GM19463 (cell line): ENCODE measurements around the gene EMC8.
"Not testable (repeated sequence)": the region's sequence is repeated elsewhere in the genome, so short reads cannot be mapped to it uniquely, and the experiment has no call there.

Experiments
- ATAC-seq: cut with Tn5 transposase; IDR thresholded peaks from one replicate; pipeline ENCODE4 v1.9.1; 2021; ENCODE audit warnings: mild to moderate bottlenecking, moderate library complexity; ENCODE audit not compliant: unreplicated experiment

The EMC8 gene

DNA sequence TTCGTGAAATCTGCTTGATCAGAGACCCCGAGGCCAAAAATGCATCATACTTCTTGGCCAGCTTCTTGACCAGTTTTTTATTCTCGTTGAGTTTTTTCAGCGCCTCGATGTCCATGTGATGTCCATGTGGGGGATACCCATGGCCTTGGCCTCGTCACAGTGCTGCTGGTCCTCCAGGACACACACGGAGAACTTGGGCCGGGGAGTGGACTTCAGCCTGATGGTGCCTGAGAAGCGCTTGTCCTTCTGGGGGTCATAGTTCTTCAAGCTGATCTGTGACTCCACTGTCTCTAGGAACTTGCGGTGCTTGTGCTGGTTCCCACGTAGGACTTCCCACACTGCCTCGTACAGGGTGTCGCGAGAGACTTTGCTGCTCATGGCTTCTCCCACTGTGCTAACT lies 16.8 kb upstream of the EMC8 start:
- no peak for ATAC-seq

DNA sequence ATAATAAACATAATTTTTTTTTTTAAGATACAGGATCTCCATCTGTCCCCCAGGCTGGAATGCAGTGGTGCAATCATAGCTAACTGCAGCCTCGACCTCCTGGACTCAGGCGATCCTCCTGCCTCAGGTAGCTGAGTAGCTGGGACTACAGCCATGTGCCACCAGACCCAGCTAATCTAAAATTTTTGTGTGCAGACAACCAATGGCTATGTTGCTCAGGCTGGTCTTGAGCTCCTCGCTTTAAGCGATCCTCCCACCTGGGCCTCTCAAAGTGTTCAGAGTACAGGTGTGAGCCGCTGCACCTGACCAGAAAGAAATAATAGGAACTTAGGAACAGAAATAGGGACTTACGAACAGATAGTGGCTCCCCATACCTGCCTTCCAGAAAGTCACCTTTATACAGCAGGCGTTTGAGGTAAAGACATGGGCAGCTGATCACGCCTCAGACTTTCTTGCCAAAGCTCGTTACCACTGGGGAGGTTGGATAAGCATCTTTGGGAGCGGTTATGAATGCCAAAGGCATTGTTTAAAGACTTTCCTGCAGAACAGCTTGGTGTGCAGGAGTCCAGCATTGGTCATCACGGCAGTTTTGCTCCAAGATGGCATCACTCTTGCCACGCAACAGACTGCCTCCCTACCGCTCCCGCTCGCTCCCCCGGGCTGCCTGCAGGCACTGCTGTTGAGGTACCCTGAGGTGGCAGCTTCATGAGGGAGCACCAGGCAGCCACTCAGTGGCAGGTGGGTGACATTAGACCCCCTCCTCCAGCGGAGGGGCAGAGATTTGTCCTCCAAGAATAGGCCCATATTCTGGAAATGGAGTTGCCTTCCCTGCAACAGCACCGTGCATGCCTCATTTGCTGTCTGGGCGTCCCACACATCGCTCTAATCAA lies 13.7 kb upstream of the EMC8 start:
- ATAC-seq = no peak

DNA sequence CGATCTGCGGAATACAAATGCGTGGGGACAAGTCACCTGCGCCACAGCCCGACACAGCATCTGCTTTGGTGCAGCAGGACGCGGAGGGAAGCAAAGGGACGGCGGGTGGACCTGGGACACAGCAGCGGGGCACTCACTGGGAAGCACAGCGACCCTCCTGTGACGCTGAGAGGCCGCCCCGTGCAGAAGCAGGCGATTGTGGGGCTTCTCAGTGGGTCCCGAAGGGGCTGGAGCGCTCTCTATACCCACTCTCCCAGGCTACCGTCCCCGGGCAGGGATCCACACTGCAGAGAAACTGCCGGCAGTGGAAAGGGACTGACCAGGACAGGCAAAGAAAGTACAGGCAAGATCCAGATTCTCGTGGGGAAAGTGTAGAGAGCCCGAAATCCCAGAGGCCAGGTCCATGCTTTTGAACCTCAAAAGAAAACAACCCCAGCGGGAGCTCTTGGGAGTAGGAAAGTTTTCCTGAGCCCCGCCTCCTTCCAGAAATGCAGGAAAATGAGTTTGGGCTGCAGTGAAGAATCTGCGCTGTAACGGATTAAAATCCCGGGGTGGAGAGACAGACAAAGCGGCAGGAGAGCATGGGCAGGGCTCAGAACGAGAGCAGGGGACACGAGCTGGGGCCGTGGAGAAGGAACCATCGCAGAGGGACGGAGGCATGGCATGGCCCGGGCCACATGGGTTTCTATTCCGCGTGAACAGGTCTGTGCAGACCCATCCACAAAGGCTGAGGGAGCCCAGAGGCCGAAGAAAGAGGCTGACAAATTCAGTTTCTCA lies 12.9 kb upstream of the EMC8 start:
- no peak for ATAC-seq

DNA sequence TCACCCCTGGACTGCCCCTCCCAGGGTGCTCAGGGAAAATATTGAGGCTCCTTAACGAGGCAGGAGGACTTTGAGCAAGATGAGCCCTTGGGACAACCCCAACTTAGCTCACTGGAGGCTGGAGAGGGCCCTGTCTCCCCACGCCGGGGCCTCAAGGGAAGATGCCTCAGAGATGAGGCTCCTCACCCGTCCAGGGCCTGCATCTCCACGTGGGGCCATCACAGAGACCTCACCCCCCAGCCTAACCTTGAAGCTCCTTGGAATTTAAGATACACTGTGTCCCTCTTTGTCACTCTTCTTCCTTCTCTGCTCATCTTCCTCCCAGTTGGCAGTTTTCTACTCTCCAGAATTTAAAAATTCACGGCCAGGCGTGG lies 11.4 kb upstream of the EMC8 start:
- no peak for ATAC-seq

DNA sequence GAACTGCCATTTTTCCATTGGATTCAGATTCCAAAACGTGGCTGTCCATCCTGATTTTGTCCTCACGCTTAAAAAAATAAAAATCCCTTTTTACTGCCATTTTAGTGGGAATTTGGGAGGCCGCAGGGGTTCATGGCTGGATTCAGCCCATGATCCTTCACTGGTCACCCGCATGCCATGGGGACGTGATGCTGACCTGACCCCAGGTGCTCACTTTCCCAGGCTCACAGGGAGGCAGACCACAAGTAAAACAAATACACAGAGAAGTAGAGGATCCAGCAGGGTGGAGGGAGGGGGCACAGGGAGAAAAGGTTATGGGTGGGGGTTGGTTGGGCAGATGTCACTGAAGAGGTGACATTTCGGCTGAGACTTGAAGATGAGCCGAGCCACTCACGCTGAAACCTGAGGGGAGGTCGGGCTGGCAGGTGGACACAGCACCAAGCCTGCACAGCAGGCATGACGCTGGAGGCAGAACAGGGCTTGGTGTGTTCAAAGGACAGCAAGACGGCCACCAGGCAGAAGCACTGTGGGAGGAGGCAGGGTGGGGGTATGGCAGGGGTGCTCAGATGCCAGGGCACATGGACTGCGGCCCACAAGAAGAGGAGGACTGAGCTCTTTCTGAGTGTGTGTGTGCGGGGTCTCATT lies 10.9 kb upstream of the EMC8 start:
- ATAC-seq = no peak

DNA sequence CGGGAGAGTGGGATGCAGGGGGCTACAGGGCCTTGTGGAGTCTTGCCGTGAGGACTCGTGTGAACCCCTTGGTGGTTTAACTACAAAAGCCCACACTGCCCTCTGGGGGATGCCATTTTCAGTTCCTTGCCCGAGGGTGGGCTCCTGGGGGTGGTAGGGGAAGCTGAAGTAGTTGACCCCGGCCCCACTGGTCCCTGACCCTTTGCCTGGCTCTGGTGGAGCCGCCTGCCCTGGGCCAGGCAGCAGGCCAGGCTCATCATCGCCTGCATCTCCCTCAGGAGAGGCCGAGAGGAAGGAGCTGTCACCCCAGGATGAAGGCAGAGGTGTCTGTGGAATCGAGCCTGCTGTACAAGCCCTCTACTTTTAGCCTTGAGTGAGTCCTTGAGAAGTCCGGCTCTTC lies 10.3 kb upstream of the EMC8 start:
- ATAC-seq = no peak

DNA sequence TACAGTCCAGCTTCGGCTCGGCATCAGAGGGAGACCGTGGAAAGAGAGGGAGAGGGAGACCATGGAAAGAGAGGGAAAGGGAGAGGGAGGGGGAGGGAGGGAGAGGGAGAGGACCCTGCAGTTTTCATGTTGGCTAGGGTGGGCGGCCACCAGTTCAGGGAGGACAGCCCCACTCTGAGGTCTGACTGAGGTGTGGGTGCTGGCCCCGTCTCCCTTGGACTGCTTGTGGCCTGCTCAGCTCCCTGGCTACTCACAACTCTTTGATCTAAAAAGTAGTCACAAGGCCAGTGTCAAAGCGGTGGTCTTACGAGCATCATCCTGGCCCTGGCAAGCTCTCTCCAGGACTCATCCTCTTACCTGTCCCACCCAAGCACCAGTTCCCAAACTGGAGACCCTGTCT lies 9.6 kb upstream of the EMC8 start:
- ATAC-seq = no peak

DNA sequence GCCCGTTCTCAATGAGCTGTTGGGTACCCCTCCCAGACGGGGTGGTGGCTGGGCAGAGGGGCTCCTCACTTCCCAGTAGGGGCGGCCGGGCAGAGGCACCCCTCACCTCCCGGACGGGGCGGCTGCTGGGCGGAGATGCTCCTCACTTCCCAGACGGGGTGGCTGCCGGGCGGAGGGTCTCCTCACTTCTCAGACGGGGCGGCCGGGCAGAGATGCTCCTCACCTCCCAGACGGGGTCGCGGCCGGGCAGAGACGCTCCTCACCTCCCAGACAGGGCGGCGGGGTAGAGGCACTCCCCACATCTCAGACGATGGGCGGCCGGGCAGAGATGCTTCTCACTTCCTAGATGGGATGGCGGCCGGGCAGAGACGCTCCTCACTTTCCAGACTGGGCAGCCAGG lies 8.8 kb upstream of the EMC8 start:
- not testable (repeated sequence) for ATAC-seq

DNA sequence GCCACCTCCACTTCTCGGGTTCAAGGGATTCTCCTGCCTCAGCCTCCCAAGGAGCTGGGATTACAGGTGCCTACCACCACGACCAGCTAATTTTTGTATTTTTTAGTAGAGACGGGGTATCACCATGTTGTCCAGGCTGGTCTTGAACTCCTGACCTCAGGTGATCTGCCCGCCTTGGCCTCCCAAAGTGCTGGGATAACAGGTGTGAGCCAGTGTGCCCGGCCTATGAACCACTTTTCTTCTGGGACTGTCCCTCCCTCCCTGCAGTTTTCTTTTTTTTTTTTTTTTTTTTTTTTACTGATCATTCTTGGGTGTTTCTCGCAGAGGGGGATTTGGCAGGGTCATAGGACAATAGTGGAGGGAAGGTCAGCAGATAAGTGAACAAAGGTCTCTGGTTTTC lies 8.0 kb upstream of the EMC8 start:
- not testable (repeated sequence) for ATAC-seq

DNA sequence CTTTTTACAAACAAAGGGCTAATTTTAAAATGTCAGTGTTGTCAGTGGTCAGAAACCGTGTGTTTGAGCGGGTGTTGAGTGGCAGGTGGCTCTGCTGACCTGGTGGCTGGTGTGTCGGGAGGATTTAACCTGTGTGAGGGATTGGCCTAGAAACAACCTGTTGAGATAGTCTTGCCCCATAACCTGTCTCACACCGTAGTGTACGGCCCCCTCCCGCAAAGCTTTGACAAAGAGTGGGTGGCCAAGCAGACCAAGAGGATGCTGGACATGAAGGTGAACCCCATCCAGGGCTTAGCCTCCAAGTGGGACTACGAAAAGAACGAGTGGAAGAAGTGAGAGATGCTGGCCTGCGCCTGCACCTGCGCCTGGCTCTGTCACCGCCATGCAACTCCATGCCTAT lies 7.2 kb upstream of the EMC8 start:
- no peak for ATAC-seq

DNA sequence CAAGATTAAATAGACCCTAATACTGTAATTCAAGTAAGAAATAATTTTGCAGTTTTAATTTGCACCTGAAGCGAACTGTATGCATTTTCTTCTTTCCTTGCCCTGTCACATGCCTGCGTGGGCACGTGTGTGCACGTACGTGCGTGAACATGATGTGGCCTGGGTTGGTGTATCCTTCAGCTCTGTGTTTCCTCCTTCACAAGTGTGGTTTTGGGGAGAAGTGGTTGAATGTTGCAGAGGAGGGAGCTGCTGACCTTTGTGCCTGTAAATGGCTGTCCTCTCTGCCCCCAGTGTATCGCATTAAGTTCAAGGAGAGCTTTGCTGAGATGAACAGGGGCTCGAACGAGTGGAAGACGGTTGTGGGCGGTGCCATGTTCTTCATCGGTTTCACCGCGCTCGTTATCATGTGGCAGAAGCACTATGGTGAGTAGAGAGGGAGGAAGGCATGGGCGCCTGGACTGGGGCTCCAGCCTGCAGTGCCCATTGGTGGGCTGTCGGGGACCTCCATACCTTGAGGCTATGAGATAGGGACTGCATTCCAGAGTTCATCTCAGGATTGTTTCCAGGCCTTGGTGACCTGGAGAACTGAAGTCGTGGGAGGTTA lies 6.2 kb upstream of the EMC8 start:
- ATAC-seq = no peak

DNA sequence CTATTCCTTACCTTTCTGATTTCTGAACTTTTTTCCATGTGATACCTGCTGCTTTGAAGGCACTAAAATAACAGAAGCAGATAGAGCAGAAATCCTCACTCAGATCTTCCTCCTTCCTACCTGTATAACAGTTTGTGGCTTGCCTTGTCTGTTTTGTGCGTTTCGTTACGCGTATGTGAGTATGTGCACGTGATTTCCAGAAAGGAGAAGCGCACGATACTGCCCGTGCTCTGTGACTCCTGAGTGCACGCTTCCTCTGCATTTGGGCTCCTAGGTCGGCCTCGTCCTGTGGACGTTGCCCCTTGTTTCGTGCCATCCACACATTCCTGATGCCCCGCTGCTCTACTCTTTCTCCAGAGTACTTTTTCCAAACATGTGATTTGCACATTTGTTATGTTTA lies 4.2 kb upstream of the EMC8 start:
- no peak for ATAC-seq

DNA sequence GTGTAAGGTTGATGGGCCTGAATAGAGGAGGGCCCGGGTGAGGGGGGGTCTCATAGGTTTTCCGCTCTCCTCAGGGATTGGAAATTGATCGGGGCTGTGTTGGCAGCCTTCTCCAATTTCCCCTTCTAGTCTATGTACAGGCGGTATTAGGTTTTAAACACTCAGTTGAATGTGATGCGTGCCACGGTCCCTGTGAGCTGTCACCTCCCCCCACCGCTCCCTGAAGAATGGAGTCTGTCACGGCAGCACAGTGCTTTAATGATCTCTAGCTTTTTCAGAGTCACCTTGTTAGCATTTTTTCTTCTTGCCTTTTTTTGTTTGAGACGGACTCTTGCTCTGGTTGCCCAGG lies 951 bp upstream of the EMC8 start:
- ATAC-seq = no peak

DNA sequence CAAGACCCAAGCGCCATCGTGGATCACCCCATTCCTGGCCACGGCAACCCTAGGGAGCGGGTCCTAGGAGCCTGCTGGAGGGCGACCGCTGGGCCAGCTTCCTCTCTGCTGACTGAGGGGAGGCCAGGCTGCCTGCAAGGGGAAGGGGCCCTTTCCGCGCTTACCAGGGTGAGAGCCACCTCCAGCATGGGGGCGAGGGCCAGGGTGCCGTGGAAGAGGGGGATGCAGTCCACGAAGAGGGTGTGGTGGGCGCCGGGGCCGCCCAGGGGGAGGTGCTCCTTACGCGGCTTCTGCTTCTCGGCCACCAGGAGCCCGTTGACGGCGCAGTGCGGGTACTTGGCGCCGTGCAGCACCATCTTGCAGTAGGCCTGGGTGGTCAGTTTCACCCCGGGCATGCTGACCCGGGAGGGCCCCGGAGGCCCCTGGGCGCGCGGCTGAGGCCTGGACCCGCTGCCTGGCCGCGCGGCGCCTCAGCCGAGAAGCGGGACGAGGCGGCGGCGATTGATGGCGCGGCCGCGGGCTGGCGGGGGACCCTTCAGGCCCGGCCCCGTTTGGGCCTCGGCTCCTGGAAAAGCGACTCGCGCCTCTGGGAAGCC lies 345 bp downstream of the EMC8 start:
- ATAC-seq = peak; percentile 15

DNA sequence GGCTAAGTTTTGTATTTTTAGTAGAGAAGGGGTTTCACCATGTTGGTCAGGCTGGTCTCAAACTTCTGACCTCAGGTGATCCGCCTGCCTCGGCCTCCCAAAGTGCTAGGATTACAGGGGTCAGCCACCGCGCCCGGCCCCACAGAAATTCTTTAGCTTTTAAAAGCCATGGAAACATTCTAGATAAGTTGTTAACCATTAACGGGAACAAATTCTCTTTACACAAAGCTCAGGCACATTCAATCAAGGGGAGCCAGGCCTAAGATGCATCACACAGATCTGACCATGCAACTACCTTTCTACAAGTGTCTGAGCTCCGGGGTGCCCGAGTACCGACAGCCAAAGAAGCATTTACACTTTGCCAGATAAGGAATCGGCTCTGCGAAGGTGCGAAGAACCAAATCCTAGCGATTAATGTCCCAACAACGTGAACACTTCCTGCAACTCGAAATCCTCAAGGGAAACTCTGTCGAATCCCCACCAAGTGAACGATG lies 1.0 kb downstream of the EMC8 start:
- ATAC-seq = no peak

DNA sequence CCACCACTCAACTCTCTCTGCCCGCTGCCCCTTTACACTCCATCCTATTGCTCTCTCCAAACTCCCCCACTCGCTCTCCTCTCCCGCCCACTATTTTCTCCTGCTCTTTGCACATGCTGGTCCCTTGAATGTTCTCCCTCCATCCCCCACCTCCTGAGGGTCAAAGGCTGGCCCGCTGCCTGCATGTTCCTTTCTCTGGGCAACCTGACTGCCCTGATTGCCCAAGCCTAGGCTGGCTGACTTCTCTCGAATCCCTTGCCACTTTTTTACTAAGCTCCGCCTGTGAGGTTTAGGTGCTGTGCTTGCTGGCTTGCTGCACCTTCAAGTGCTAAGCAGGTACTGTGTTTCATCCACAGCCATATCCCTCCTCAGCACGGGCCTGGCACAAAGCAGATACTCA lies 2.7 kb downstream of the EMC8 start:
- no peak for ATAC-seq

DNA sequence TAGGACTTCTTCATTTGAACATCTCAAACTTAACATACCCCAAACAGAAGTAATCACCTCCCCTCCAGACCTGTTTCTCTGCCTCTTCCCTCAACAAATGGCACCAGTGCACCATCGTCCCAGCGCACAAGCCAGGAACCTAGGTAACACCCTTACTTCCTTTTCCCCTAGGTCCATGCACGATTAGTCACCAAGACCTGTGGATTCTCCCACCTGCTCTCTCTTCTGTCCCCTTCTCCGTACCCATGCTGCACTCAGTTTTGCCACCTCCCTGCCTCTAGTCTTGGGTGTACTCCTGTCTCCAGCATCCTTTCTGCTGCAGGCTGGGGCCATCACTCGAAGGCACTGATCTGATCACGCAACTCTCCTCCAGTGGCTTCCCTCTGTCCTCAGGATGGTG lies 3.2 kb downstream of the EMC8 start:
- ATAC-seq = no peak

DNA sequence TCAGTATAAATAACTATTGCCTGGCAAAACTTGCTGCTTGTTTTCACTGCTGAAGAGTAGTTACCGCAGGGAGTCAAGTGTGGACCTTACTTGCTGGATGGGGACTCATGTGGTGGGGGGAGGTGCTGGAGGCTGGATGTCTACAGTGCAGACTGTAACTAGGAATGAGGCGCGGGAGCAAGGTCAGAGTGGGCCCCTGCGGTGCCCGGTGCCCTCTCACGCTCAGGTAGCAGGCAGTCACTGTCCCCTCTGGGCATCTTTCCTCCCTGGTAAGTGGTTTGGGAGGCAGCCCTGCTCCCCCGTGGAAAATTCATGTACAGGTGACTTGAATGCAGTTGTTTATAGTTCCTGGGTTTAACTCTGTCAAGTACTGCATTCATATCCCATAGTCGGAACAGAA lies 4.6 kb downstream of the EMC8 start:
- ATAC-seq = no peak

DNA sequence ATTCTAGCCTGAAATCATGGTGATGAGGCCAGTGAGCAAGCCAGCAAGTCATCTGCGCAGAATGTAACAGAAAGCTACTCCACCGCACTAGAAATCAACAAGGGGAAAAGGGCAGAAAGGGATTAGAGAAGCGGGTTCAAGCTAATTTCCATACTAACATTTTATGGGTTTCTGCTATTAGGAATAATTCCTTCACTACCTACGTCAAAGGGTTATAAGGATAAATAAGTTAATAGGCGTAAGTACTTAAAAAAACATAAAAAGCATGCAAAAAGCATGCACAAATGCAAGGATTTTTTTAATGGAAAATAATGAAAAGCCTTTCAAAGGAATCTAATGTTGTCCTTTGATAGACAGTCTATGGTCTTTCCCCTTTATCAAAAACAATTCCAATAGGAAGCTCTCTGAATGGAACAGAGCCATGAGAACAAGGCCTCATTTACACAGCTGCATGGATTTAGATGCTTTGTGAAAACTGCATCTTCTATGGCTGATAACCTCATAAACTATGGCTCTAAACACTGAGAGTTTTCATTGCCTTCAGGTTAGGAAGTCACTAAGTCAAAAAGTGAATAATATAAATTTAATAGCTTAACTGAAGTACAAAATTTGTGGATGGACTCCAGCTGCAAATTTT lies 5.6 kb downstream of the EMC8 start:
- ATAC-seq = no peak

DNA sequence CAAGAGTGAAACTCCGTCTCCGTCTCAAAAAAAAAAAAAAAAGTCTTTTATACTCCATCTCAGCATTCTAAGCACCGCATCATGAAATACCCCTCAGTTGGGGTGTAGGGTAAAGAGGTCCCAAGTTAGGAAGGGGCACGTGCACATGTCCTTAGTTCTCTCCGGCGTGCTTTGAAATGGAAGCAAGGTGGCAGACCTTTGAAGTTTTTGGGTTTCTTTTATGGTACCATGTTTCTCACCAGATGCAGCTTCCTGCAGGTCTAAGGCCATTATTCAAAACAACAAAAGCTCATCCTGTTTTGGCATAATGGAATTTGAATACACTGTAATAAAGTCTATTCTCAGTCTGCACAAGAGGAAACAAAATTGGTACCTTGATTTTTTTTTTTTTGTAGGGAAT lies 9.6 kb downstream of the EMC8 start:
- ATAC-seq = no peak

DNA sequence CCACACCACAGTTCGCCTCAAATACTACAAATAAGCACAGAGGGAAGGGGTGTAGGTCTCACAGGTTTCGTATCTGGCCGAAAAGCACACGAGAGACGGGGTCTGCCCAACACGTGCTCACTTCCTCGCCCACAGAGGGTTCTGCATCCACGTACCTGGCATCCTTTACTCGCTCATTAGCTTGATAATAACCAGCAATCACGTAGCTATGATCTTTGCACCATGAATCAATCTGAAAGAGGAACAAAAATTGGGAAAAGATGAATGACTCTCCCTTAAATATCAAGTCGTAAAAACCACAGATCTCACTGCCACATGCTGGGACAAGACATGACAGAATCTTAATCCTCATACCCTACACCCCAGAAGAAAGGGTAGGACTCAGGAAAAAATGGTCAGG lies 10.5 kb downstream of the EMC8 start:
- no peak for ATAC-seq
